Mucosa of descending colon (tissue), 3 donors: ENCODE data around the gene PBX4. TPM values are rescaled to one million over a fixed set of nuclear protein-coding genes. Genes with fewer than 3 reads are reported as not detected.
A peak's percentile ranks its signal among the peaks of the same experiment; 100 is the strongest.

Source experiments
- ATAC-seq: fragments of 200-7000 bp; cut with Tn5 transposase; one replicate; pipeline ENCODE4 v1.9.1; 2020; ENCODE audit warnings: mild to moderate bottlenecking, moderate library complexity
- DNase-seq, 3 donors: peaks; one replicate each; pipeline ENCODE4 v3.0.0-alpha.2; 2020
- H3K36me3 ChIP-seq: fragments of 200-600 bp; one replicate; pipeline ENCODE4 v1.8.0; 2021; ENCODE audit warnings: low read depth, mild to moderate bottlenecking
- H3K4me1 ChIP-seq: fragments of 200-600 bp; one replicate; pipeline ENCODE4 v1.8.0; 2021; ENCODE audit warnings: low read depth, mild to moderate bottlenecking
- H3K4me3 ChIP-seq: fragments of 200-600 bp; one replicate; pipeline ENCODE4 v1.8.0; 2021; ENCODE audit warnings: mild to moderate bottlenecking
- H3K9me3 ChIP-seq: fragments of 200-600 bp; one replicate; pipeline ENCODE4 v1.8.0; 2021; ENCODE audit warnings: mild to moderate bottlenecking
- intact Hi-C, 2 donors: fragments of 100-400 bp; cut with DNase I in 1 of 2; cut with micrococcal nuclease in 1 of 2; formaldehyde crosslinking; loops; one replicate each; pipeline versions ENCODE4 v1.11.0 to v1.11.1; 2022; cut with DNase I, micrococcal nuclease
- total RNA-seq, 3 donors: library from RNA; stranded (reverse); fragmentation: NEBNext Ultra II Directional in 2 of 3; extraction: Animal tissue kit (Norgen Biotek cat#: 25700) in 2 of 3; gene quantifications; one replicate each; pipeline versions ENCODE4 v1.2.1 to v1.2.4, GENCODE V29; 2021 to 2023
- TF ChIP-seq, protein P1 (sequence below): fragments of 200-600 bp; IDR thresholded peaks from one replicate; pipeline ENCODE4 v1.8.0; 2022; ENCODE audit warnings: antibody characterized with exemption, mild to moderate bottlenecking
- donor health status: DM: no; HTN: no; CAD: no; lungs with moderate emphysema.
- donor health status: DM: no; HTN: no; CAD: no.
- donor health status: DM: no; HTN: yes; CAD: no.

PBX4 gene
- total RNA-seq, 3 donors from 2014 or later, result 2.8 to 6.2 (median 4.6) TPM

DNA sequence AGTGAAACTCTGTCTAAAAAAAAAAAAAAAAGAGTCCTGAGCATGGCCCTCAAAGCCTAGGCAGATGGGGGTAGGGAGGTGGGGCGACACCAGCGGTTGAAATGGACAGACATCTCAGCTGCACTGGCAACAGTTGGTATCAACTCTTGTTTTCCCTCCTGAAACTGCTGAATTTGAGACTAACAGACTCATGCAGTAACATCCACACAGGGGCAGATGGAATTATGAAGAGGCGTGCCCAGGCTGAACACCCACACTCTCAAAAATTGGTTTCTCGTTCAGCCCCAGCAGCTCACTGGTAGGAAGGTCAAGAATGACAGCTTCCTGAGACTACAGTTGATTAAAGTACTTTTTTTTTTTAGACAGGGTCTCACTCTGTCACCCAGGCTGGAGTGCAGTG, 24.1 kb downstream of the PBX4 start:
- TF ChIP-seq, protein P1, sequence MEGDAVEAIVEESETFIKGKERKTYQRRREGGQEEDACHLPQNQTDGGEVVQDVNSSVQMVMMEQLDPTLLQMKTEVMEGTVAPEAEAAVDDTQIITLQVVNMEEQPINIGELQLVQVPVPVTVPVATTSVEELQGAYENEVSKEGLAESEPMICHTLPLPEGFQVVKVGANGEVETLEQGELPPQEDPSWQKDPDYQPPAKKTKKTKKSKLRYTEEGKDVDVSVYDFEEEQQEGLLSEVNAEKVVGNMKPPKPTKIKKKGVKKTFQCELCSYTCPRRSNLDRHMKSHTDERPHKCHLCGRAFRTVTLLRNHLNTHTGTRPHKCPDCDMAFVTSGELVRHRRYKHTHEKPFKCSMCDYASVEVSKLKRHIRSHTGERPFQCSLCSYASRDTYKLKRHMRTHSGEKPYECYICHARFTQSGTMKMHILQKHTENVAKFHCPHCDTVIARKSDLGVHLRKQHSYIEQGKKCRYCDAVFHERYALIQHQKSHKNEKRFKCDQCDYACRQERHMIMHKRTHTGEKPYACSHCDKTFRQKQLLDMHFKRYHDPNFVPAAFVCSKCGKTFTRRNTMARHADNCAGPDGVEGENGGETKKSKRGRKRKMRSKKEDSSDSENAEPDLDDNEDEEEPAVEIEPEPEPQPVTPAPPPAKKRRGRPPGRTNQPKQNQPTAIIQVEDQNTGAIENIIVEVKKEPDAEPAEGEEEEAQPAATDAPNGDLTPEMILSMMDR, result no peak
- no peaks in the 10 kb centered on the region for H3K9me3 ChIP-seq
- DNase-seq, result no peak
- H3K4me1 ChIP-seq, result peaks cover 6% of the 10 kb centered on the region
- no peak for ATAC-seq
- no peaks in the 10 kb centered on the region for H3K36me3 ChIP-seq
- H3K4me3 ChIP-seq, result no peak overlapping the region
- intact Hi-C loops, result no loop called here

GRCh38 chr19:19592690-19593089, 25.8 kb downstream of the PBX4 start:
- H3K4me1 ChIP-seq, result peaks cover 6% of the 10 kb centered on the region
- intact Hi-C loops, result no loop called here
- no peak overlapping the region for H3K4me3 ChIP-seq
- ATAC-seq, result no peak
- TF ChIP-seq, protein P1, result no peak
- H3K9me3 ChIP-seq, result no peaks in the 10 kb centered on the region
- DNase-seq, result no peak
- H3K36me3 ChIP-seq, result no peaks in the 10 kb centered on the region

DNA sequence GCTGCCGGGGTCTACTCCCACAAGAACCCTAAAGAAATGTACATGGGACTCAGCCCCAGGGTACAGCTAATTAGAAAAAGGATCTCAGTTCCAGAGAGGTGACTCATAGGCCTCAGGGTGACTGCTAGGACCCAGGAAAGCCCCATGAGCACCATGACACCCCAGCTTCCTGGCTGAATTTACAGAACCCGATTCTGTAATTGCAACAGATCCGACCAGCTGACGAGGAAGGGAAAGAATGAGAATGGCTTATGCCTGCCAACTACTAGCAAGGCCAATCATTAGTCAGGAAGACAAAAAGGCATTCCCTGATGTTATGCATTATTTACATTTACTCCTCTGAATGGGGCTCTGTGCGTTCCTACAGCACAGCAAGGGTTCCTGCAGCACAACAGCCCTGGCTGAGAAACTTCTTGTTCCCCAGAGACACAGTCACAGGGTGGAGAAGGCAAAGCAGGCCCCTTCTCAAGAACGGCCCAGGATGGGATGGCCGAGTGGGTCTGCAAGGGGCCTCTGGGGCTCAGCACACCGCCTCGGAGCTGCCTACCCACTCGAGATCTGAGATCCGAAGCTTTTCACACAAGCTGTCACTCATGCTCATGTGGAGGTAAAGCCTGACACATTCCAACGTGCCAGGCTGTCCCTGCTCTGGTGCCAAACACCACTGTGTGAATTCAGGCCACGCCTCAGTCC, 27.2 kb downstream of the PBX4 start:
- TF ChIP-seq, protein P1, result no peak
- Histone ChIP-seq H3K4me3 (no peak overlapping the region), H3K9me3 (no peaks in the 10 kb centered on the region), H3K36me3 (no peaks in the 10 kb centered on the region), H3K4me1 (peaks cover 6% of the 10 kb centered on the region)
- ATAC-seq (peak; percentile 72), DNase-seq (peak in 1 of 3 donors; percentile 48)
- intact Hi-C loops, result no loop called here

DNA sequence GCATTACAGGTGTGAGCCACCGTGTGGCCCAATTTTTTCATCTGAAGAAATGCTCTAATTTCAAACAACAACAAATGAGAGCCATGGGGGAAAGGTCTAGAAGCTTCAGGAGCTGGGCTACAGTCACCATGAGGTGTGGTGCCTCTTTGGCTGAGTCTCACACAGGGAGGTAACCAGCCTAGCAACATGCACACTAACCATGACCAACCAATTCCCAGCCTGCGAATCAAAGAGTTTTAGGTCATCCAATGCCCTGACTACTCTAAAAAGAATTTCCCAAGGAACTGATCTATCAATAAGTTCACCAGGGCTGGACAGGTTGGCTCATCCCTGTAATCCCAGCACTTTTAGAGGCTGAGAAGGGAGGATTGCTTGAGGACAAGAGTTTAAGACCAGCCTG, 29.9 kb downstream of the PBX4 start:
- TF ChIP-seq, protein P1, result no peak
- H3K9me3 ChIP-seq, result no peaks in the 10 kb centered on the region
- no peak for ATAC-seq
- H3K4me1 ChIP-seq, result no peaks in the 10 kb centered on the region
- intact Hi-C loops, result no loop called here
- no peak for DNase-seq
- no peaks in the 10 kb centered on the region for H3K36me3 ChIP-seq
- H3K4me3 ChIP-seq, result no peak overlapping the region

GRCh38 chr19:19587771-19588170, 30.7 kb downstream of the PBX4 start:
- TF ChIP-seq, protein P1, result no peak
- no peak for DNase-seq
- ATAC-seq, result no peak

More at GRCh38 chr19:19587771-19588170, 30.7 kb downstream of the PBX4 start:
- no peaks in the 10 kb centered on the region for H3K36me3 ChIP-seq
- intact Hi-C loops, result no loop called here
- H3K4me3 ChIP-seq, result no peak overlapping the region
- no peaks in the 10 kb centered on the region for H3K4me1 ChIP-seq
- no peaks in the 10 kb centered on the region for H3K9me3 ChIP-seq
